ENCODE measurements around the gene ARF3.

The ARF3 gene

GRCh38 chr12:48966177-48966895 is 9.0 kb upstream of the ARF3 start:
- no peak for DNase-seq (ENCODE audit: low spot score)

GRCh38 chr12:48965298-48965838 is 8.1 kb upstream of the ARF3 start:
- DNase-seq (ENCODE audit: low spot score), result peak; percentile 59

GRCh38 chr12:48961801-48962200 is 4.5 kb upstream of the ARF3 start:
- DNase-seq (ENCODE audit: low spot score), result no peak

DNA sequence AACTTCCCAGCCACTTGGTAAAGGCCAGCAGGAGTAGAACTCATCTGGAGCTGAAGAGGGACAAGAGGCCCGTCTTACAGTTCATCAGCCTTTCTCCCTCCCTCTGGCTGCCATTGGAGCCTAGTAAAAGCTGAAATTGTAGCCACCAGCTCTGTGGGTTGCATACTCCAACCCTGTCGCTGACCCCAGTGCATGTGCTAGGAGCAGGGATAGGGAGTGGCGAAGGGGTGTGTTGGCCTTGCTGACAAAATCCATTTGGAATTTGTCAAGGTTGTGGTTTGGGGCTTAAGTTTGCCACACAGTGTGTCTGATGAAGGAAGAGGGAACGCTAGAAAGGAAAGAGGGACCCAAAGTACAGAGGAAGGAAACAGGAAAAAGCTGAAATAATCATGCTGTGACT is 4.0 kb upstream of the ARF3 start:
- peak; percentile 48 for DNase-seq (ENCODE audit: low spot score)

DNA sequence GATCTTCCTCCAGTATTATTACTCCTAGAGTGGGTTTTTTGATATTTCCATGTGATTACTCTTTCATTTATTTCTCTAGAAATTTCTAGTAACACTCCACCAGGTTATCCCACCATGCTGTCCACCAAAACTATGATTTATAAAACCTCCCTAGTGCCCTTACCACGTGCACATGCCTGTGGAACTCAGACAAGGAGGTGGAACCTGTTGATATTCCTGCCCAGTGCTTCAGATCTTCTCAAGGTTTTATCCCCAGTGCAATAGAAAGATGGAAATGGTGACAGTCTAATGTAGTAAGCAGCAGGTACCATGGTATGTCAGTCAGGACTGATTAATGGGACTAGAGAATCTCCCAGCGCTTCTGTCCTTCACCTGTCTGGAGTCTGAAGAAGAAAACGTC is 3.5 kb upstream of the ARF3 start:
- DNase-seq (ENCODE audit: low spot score), result no peak

DNA sequence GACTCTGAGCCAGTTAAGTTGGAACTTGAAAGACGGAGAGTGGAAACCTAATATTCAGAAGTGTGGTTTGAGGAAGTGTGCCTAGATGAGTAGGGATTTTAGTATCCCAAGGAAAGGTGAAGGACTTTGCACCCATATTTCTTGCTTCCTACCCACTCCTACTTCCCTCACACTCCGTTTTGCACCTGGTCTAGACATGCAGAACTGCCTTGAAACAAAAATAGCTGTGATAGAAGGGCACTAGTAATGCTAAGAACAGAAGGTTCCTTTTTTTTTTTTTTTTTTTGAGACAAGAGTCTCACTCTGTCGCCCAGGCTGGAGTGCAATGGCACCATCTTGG is 732 bp upstream of the ARF3 start:
- DNase-seq (ENCODE audit: low spot score), result no peak

DNA sequence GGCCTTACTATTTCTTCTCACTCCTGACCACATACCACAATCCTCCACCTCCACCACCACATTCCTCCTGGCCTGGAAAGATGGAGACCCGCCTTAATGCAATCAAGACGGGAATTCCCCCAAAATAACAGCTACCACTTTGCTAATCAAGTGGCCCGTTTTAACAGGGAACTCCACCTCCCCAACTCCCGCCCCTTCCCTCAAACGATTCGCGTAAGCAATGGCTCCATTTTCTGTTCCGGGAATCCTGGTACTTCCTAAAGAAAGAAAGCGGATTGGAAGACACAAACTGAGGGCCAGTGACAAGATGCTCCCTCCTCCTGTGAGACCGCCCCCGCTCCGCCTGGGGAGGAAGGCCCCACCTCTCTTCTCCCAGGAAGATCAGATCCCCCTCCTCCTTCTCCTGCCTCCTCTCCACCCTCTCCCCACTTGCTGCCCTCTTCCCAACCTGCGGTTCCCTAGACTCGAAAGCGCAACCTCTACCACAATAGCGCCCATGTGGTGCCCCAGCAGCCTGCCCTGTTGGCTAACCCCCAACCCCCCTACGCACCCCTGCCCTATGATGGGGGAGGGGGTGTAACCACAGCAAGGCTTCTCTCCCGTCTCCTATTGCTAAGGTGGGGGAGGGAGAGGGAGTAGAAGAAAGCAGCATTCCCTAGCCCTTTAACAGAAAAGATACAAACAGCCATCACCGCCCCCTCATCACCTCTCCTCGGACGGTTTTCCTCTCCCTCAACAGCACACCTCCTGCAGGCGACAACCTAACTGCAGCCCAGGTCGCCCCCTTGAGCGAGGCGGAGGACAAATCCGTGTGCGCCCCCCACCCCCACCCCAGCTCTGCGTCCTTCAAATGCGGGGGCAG is 777 bp downstream of the ARF3 start:
- DNase-seq (ENCODE audit: low spot score), result peak; percentile 85

- DNase-seq (ENCODE audit: low spot score), result no peak
Measured at GRCh38 chr12:48954841-48955501, 2.3 kb downstream of the ARF3 start.

DNA sequence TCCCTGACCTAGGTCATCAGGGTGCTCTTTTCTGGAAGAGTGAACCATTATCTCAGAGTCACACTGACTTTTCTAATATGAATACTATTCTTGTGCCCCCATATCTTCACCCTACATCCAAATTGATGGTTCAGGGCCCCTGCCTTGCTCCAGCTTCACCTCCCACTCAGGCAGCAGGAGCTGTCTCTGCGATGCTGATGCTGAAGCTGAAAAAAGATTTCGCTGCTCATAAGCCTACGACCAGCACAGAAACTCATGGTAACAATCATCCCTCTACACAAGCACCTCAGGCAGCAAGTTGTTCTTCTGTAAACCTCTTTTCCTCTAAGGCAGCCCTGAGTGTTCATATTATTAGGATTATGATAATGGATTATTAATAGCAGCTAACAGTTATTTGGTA is 3.2 kb downstream of the ARF3 start:
- no peak for DNase-seq (ENCODE audit: low spot score)

DNA sequence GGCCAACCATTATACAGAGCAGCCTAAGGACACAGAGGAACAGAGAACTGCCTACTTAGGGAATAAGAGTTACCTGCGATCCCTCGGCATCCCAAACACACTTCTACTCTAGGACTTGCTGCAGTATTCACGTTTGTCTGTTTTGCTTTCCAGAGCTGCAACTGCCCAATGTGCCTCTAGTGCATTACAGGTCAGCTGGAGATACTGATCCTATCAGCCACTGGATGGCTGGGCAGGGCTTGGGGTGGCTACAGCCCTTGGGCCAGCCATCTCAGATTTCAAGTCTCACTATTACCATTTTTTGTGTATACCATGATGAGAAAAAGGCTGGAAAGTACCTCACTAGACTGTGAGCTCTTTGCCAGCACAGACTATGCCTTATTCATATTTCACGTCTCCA is 4.6 kb downstream of the ARF3 start:
- no peak for DNase-seq (ENCODE audit: low spot score)

DNA sequence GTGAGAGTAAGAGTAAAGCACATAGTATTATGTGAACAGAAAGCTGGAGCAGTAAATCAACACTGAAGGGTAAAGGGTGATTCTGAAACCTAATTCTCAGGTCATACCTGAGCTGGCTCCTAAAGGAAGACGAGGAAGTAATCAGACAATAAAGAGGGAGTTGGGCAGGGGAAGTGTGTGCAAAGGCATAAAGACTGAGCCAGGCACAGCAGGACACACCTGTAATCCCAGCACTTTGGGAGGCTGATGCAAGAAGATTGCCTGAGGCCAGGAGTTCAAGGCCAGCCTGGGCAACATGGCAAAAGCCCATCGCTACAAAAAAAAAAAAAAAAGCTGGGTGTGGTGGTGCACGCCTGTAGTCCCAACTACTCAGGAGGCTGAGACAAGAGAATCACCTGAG is 9.6 kb downstream of the ARF3 start:
- no peak for DNase-seq (ENCODE audit: low spot score)

- DNase-seq (ENCODE audit: low spot score), result no peak
Measured at GRCh38 chr12:48946943-48947342, 10.3 kb downstream of the ARF3 start.

- no peak for DNase-seq (ENCODE audit: low spot score)
Measured at GRCh38 chr12:48946205-48946604, 11.1 kb downstream of the ARF3 start.

- no peak for DNase-seq (ENCODE audit: low spot score)
Measured at GRCh38 chr12:48943221-48943620, 14.1 kb downstream of the ARF3 start.

- no peak for DNase-seq (ENCODE audit: low spot score)
Measured at GRCh38 chr12:48940181-48940580, 17.1 kb downstream of the ARF3 start.

DNA sequence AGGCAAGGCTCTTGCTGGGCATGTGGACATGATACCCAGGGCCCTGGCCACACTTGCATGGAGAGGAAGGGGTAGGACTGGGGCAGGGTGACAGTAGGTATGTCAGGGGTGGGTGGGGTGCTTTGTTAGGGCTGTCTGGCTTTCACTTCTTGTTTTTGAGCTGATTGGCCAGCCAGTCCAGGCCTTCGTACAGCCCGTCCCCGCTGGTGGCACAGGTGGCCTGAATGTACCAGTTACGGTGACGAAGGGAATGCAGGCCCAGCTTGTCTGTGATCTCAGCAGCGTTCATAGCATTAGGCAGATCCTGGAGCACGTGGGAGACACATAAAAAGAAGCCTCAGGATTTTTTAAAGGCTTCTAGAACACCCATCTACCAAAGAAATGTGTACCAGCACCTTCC is 18.5 kb downstream of the ARF3 start:
- DNase-seq (ENCODE audit: low spot score), result no peak

- DNase-seq (ENCODE audit: low spot score), result no peak
Measured at GRCh38 chr12:48937170-48937569, 20.1 kb downstream of the ARF3 start.

- peak; percentile 41 for DNase-seq (ENCODE audit: low spot score)
Measured at GRCh38 chr12:48936379-48936979, 20.8 kb downstream of the ARF3 start.

- DNase-seq (ENCODE audit: low spot score), result peak; percentile 35
Measured at GRCh38 chr12:48934312-48934706, 23.0 kb downstream of the ARF3 start.

DNA sequence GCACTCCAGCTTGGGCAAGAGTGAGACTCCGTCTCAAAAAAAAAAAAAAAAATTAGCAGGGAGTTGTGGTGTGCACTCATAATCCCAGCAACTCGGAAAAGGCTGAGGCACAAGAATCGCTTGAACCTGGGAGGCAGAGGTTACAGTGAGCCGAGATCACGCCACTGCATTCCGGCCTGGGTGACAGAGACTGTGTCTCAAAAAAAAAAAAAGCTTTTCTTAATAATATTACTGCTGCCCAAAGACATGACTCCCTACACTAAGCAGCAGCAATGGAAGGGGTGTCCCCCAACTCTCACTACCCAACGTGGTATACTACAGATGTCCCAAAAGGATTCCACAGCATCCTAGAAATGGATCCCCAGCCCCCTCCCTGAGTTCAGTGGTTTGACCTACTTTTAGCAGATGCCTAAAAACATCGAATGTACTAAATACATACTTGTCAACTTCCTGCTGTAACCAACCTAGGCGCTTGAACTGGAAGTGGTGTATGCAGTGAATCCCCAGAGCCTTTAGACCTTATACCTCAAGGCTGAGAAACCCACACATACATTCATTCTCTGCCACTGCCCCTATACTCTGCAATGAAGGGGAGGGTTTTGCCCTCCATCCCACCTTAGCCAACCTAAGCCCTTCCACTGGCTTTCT is 23.5 kb downstream of the ARF3 start:
- no peak for DNase-seq (ENCODE audit: low spot score)

DNA sequence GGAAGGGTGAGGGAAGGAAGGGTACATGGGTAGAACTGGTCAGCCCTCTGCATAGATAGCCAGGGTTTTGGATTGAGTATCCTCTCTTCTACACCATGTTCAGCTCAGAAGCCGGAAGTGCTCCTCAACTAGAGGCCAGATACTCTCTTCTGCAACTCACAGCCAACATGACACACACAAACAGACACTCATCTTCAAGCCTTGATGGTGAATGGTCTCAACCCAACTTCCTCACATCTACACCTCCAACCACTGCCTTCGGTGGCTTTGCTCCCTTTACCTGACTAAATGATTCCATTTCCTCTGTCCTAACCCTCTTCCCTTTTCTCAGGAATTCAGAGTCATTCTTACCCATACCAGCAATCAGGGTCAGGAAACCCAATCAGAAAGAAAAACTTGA is 24.4 kb downstream of the ARF3 start:
- no peak for DNase-seq (ENCODE audit: low spot score)

DNA sequence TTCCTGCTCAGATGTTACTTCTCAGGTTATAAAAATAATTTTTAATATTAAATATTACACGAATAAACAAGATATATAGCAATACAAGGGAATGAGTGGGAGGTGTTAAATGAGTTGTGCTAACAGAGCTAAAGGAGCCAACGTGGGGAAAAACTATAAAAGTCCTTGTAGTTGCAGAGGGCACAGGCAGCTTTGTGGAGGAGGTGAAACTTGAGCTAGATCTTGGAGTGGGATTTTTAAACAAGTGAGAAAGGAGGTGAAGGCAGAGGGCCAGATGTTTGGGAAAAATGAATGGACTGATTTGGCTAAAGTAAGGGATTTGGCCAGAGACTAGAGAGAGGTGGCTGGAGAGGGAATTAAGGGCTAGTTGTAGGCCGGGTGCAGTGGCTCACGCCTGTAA is 26.8 kb downstream of the ARF3 start:
- no peak for DNase-seq (ENCODE audit: low spot score)

Measured in SW480 (cell line).